ENCODE data around the gene HTR1B.

DNA sequence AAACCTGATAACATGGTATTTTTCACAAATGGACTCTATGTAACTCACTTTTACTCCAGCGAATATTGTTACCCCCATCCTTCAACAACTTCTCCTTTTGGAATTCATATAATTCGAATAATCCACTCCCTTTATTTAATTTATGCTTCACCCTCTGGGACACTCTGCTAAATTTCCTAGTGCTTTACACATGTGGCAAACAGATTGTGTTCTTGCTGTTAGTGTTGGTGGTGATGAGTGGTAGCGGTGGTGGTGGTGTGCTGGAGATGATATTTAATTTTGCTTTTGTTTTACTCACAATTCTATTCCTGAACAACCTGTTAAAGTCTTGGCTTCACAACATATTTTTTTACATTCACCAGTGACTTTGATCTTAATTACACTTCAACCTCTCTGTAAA, 32.8 kb downstream of the HTR1B start:
- TF ChIP-seq EZH2phosphoT487 (IDR thresholded peaks at IDR 0.05; ENCODE audit: insufficient read depth, low read depth) (no peak), EZH2 (IDR thresholded peaks at IDR 0.05; ENCODE audit: insufficient read depth, poor library complexity, severe bottlenecking) (no peak)

Data from GM23248 (cell line).